Measurements from ENCODE around the gene SETBP1.

The SETBP1 gene

DNA sequence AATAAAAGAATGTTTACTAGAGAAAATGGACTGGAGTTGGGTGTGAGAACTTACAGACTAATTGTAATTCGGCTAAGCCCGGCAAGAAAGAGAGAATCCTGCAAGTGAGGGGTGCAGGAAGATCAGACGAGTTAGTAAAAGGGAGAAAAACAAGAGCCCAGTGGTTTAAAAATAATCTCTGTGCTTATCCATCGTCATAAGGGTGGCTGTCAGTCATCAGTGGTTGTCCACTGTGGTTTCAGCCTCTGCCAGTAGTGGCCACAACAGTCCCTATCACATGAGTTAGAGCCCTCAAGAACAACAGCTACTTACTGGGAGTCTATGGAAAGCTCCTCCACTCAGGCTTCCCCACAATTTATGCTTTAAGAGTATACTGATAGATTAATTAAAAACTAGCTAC is 239.8 kb downstream of the SETBP1 start:
- peaks cover 4% of the 10 kb centered on the region for H3K36me3 Mint-ChIP-seq (ENCODE audit: low read depth)
- peaks cover 27% of the 10 kb centered on the region for H3K4me1 Mint-ChIP-seq
- H3K9me3 Mint-ChIP-seq, result no peaks in the 10 kb centered on the region
- peak overlapping the region; percentile 2 for H3K27ac Mint-ChIP-seq
- H3K27me3 Mint-ChIP-seq (ENCODE audit: low read depth, poor library complexity), result no peaks in the 10 kb centered on the region
- no peak for TF ChIP-seq CTCF (IDR thresholded peaks at IDR 0.05)
- no peak for DNase-seq
- H3K4me3 Mint-ChIP-seq, result no peak overlapping the region

DNA sequence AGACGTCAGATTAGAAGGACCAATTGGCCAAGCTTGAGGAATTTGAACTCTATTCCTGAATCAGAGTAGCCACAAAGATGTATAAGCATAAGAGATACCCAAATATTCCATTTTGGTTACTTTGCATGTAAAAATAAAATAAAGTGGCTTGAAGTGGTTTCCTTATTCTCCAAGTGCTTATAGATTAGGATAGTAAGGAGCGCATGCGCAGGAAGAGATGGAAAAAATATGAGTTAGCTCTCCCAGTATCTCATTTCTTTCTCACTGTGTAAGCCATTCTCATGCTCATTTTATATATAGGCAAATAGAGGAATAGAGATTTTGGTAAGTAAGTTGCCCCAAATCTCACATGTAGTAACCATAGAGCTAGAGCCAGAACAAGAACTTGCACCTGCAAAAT is 241.3 kb downstream of the SETBP1 start:
- H3K4me1 Mint-ChIP-seq, result peaks cover 28% of the 10 kb centered on the region
- H3K4me3 Mint-ChIP-seq, result no peak overlapping the region
- no peaks in the 10 kb centered on the region for H3K9me3 Mint-ChIP-seq
- peaks cover 4% of the 10 kb centered on the region for H3K36me3 Mint-ChIP-seq (ENCODE audit: low read depth)
- no peak for TF ChIP-seq CTCF (IDR thresholded peaks at IDR 0.05)
- H3K27ac Mint-ChIP-seq, result no peak overlapping the region
- no peak for DNase-seq
- no peaks in the 10 kb centered on the region for H3K27me3 Mint-ChIP-seq (ENCODE audit: low read depth, poor library complexity)

DNA sequence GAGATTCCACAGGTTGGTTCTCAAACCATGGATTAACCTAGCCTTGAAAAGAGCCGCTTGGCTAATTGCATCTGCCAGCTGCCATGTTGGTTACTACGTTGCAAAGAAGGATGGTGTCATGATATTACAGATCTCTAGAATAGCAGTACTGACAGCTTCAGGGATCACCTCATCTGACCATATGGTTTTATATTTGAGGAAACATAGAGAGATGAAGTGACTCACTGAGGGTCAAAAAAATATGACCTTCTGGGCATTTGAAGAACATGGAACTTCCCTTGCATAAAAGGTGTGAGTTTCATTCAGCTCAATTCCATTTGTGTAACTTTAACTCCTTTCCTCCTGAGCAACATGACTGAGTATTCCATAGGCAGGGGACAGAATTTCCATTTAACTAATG is 242.3 kb downstream of the SETBP1 start:
- no peak overlapping the region for H3K27ac Mint-ChIP-seq
- TF ChIP-seq CTCF (IDR thresholded peaks at IDR 0.05), result no peak
- H3K27me3 Mint-ChIP-seq (ENCODE audit: low read depth, poor library complexity), result no peaks in the 10 kb centered on the region
- H3K36me3 Mint-ChIP-seq (ENCODE audit: low read depth), result peaks cover 4% of the 10 kb centered on the region
- peaks cover 24% of the 10 kb centered on the region for H3K4me1 Mint-ChIP-seq
- no peaks in the 10 kb centered on the region for H3K9me3 Mint-ChIP-seq
- no peak for DNase-seq
- no peak overlapping the region for H3K4me3 Mint-ChIP-seq

DNA sequence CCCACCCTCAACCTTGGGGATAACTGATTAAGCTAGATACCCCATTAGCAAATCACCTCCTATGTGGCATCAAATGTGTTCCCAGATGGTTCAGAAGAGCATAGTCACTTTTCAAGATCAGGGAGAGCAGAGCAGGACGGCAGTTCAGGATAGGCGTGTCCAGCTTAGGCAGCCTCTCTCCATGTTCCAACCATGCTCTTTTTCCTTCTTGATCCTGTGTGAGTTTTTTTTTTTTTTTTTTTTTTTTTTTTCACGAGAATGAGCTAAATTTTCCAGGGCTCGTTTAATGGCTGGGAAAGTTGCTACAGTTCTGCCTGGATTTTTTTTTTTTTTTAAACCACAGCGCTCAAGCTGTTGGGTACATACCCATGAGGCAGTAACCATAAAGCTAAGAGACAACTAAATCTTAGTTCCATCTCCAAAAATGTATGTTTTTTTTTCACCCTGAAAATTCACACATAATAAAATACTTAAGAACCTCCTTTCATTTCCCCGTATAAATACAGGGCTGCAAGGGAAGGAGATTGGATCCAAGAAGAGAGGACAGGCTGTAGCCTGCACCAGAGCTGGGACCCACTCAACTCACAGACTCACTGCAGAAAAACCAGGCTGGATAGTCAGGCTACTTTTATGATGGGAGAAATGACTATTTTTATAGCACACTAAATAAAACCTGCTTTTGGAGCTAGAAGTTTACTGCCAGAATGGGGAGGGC is 244.3 kb downstream of the SETBP1 start:
- Mint-ChIP-seq H3K9me3 (peaks cover 12% of the 10 kb centered on the region), H3K27me3 (ENCODE audit: low read depth, poor library complexity) (no peaks in the 10 kb centered on the region)

DNA sequence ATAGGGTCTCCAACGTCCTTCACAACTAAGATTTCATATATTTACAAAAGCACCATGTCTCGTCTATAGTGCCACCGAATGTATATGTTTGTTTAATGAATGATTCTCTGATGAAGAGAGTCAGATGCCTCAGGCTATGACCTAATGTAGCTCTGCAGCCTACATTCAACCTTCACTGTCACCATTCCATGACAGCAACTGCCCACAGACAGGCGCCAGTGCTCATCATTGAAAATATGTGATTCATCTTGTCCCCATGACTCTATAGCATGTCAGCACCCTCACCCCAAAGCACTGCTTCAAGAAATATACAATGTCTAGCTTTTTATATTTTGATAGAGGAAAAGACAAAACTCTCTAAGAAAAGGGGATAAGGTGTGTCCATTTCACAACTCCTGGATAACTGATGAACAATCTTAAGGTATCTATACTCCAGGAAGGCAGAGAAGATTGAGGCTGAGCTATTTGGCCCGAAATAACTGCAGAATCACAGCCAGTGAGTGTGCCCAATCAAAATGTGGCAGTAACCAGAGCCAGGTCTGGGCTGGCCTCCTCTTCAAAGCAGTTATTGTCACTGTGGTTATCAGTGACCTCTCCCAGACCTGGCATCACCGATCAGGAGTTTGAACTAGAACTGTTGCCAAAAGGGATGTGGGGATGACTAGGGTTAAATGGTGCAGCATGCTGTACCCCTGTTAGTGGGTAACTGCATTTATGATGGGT is 246.6 kb downstream of the SETBP1 start:
- H3K27me3 Mint-ChIP-seq (ENCODE audit: low read depth, poor library complexity), result peaks cover 5% of the 10 kb centered on the region
- H3K36me3 Mint-ChIP-seq (ENCODE audit: low read depth), result peaks cover 31% of the 10 kb centered on the region
- H3K27ac Mint-ChIP-seq, result no peak overlapping the region
- no peak for TF ChIP-seq CTCF (IDR thresholded peaks at IDR 0.05)
- peaks cover 24% of the 10 kb centered on the region for H3K4me1 Mint-ChIP-seq
- peaks cover 35% of the 10 kb centered on the region for H3K9me3 Mint-ChIP-seq
- no peak for DNase-seq
- H3K4me3 Mint-ChIP-seq, result no peak overlapping the region

More for the DNA sequence above, 244.3 kb downstream of the SETBP1 start:
- H3K4me3 Mint-ChIP-seq, result no peak overlapping the region
- H3K27ac Mint-ChIP-seq, result peak overlapping the region; percentile 58
- peaks cover 9% of the 10 kb centered on the region for H3K36me3 Mint-ChIP-seq (ENCODE audit: low read depth)
- H3K4me1 Mint-ChIP-seq, result peaks cover 24% of the 10 kb centered on the region
- no peak for DNase-seq
- no peak for TF ChIP-seq CTCF (IDR thresholded peaks at IDR 0.05)

Measured in nephron progenitor cell (in vitro differentiated cells).